Measurements from ENCODE around the gene MYOT. TPM values are rescaled to one million over a fixed set of nuclear protein-coding genes. Genes with fewer than 3 reads are reported as not detected.
"Not testable (repeated sequence)": the region's sequence is repeated elsewhere in the genome, so short reads cannot be mapped to it uniquely, and the experiment has no call there.

MYOT gene
- total RNA-seq, 1 donor from 2014 or later: not detected

DNA sequence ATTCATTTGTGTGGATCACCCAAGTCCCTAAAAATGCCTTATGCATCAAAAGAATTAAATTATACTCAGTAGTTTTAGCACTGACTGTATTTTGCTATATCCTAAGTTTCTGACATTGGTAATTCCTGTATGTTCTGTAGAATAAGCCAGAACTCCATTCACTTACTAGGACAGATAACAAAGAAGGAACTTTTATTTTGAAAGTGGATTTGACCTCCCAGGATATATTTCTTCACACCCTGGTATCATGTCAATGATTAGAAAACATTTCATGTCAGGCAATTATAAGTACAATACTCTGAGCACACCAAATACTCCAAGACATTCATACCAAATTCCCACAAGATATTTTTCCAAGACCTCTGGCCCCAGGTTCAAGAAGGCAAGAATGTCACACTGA lies 28.7 kb upstream of the MYOT start:
- no peak for TF ChIP-seq CTCF (IDR thresholded peaks at IDR 0.05; ENCODE audit: insufficient read depth, low read length, severe bottlenecking)
- no peaks in the 10 kb centered on the region for H3K36me3 ChIP-seq (ENCODE audit: control insufficient read depth, insufficient read depth, low read length)
- no peak overlapping the region for H3K4me3 ChIP-seq (ENCODE audit: low read depth, low read length)
- H3K27me3 ChIP-seq (ENCODE audit: control insufficient read depth, insufficient read depth, low read length): no peaks in the 10 kb centered on the region
- DNase-seq (ENCODE audit: low read depth) (no peak), FAIRE-seq (no peak)

- TF ChIP-seq CTCF (IDR thresholded peaks at IDR 0.05; ENCODE audit: insufficient read depth, low read length, severe bottlenecking): no peak
These were observed 25.4 kb upstream of the MYOT start for GRCh38 chr5:137842296-137842695.

DNA sequence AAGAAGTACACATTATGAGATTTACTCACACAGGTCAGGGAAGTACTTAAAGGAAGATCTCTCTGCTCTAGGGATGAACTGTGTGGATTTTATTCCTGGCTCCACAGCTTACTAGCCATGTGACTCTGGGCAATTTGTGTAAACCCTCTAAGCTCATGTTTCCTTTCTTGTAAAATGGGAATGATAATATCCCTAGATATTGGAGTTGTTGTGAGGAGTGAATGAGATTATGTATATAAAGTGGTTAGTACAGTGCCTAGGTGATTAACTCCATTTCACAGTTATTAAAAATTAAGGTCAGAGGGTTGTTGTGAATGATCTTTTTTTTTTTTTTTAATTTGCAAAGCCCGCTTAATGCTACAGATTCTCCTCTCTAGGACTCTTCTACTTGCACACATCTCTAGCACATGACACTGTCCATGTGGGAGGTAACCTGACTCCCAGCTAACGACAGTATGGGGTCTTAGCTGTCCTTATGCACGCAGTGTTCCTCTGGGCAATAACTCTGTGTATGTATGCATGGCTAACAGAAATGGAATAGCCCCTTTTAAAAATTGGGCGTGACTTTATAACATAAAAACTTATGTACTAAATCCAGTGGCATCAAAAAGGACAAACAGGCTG lies 23.9 kb upstream of the MYOT start:
- FAIRE-seq (no peak), DNase-seq (ENCODE audit: low read depth) (no peak)
- Histone ChIP-seq H3K4me3 (ENCODE audit: low read depth, low read length) (no peak overlapping the region), H3K36me3 (ENCODE audit: control insufficient read depth, insufficient read depth, low read length) (no peaks in the 10 kb centered on the region), H3K27me3 (ENCODE audit: control insufficient read depth, insufficient read depth, low read length) (no peaks in the 10 kb centered on the region)
- TF ChIP-seq CTCF (IDR thresholded peaks at IDR 0.05; ENCODE audit: insufficient read depth, low read length, severe bottlenecking): no peak

More at GRCh38 chr5:137842296-137842695, 25.4 kb upstream of the MYOT start:
- Histone ChIP-seq H3K4me3 (ENCODE audit: low read depth, low read length) (no peak overlapping the region), H3K36me3 (ENCODE audit: control insufficient read depth, insufficient read depth, low read length) (no peaks in the 10 kb centered on the region), H3K27me3 (ENCODE audit: control insufficient read depth, insufficient read depth, low read length) (no peaks in the 10 kb centered on the region)
- DNase-seq (ENCODE audit: low read depth): no peak
- FAIRE-seq: no peak

- Histone ChIP-seq H3K4me3 (ENCODE audit: low read depth, low read length) (no peak overlapping the region), H3K36me3 (ENCODE audit: control insufficient read depth, insufficient read depth, low read length) (no peaks in the 10 kb centered on the region), H3K27me3 (ENCODE audit: control insufficient read depth, insufficient read depth, low read length) (no peaks in the 10 kb centered on the region)
- DNase-seq (ENCODE audit: low read depth) (no peak), FAIRE-seq (peak; percentile 40)
- TF ChIP-seq CTCF (IDR thresholded peaks at IDR 0.05; ENCODE audit: insufficient read depth, low read length, severe bottlenecking): no peak
These were observed 22.2 kb upstream of the MYOT start for GRCh38 chr5:137845472-137845871.

- no peak for FAIRE-seq
These were observed 20.0 kb upstream of the MYOT start for GRCh38 chr5:137847687-137848086.

GRCh38 chr5:137853165-137853564 lies 14.5 kb upstream of the MYOT start:
- DNase-seq (ENCODE audit: low read depth); FAIRE-seq; H3K36me3 ChIP-seq (ENCODE audit: control insufficient read depth, insufficient read depth, low read length): not testable (repeated sequence)

More at GRCh38 chr5:137847687-137848086, 20.0 kb upstream of the MYOT start:
- Histone ChIP-seq H3K36me3 (ENCODE audit: control insufficient read depth, insufficient read depth, low read length) (no peaks in the 10 kb centered on the region), H3K27me3 (ENCODE audit: control insufficient read depth, insufficient read depth, low read length) (no peaks in the 10 kb centered on the region), H3K4me3 (ENCODE audit: low read depth, low read length) (no peak overlapping the region)
- DNase-seq (ENCODE audit: low read depth): no peak
- no peak for TF ChIP-seq CTCF (IDR thresholded peaks at IDR 0.05; ENCODE audit: insufficient read depth, low read length, severe bottlenecking)

More at GRCh38 chr5:137853165-137853564, 14.5 kb upstream of the MYOT start:
- not testable (repeated sequence) for H3K27me3 ChIP-seq (ENCODE audit: control insufficient read depth, insufficient read depth, low read length); H3K4me3 ChIP-seq (ENCODE audit: low read depth, low read length)

Measured in bronchial epithelial cell (primary cell).